ENCODE data around the gene WAPL.
A peak's percentile ranks its signal among the peaks of the same experiment; 100 is the strongest.
"Not testable (repeated sequence)": the region's sequence is repeated elsewhere in the genome, so short reads cannot be mapped to it uniquely, and the experiment has no call there.

The WAPL gene, protein sequence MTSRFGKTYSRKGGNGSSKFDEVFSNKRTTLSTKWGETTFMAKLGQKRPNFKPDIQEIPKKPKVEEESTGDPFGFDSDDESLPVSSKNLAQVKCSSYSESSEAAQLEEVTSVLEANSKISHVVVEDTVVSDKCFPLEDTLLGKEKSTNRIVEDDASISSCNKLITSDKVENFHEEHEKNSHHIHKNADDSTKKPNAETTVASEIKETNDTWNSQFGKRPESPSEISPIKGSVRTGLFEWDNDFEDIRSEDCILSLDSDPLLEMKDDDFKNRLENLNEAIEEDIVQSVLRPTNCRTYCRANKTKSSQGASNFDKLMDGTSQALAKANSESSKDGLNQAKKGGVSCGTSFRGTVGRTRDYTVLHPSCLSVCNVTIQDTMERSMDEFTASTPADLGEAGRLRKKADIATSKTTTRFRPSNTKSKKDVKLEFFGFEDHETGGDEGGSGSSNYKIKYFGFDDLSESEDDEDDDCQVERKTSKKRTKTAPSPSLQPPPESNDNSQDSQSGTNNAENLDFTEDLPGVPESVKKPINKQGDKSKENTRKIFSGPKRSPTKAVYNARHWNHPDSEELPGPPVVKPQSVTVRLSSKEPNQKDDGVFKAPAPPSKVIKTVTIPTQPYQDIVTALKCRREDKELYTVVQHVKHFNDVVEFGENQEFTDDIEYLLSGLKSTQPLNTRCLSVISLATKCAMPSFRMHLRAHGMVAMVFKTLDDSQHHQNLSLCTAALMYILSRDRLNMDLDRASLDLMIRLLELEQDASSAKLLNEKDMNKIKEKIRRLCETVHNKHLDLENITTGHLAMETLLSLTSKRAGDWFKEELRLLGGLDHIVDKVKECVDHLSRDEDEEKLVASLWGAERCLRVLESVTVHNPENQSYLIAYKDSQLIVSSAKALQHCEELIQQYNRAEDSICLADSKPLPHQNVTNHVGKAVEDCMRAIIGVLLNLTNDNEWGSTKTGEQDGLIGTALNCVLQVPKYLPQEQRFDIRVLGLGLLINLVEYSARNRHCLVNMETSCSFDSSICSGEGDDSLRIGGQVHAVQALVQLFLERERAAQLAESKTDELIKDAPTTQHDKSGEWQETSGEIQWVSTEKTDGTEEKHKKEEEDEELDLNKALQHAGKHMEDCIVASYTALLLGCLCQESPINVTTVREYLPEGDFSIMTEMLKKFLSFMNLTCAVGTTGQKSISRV (N-terminal part only)

DNA sequence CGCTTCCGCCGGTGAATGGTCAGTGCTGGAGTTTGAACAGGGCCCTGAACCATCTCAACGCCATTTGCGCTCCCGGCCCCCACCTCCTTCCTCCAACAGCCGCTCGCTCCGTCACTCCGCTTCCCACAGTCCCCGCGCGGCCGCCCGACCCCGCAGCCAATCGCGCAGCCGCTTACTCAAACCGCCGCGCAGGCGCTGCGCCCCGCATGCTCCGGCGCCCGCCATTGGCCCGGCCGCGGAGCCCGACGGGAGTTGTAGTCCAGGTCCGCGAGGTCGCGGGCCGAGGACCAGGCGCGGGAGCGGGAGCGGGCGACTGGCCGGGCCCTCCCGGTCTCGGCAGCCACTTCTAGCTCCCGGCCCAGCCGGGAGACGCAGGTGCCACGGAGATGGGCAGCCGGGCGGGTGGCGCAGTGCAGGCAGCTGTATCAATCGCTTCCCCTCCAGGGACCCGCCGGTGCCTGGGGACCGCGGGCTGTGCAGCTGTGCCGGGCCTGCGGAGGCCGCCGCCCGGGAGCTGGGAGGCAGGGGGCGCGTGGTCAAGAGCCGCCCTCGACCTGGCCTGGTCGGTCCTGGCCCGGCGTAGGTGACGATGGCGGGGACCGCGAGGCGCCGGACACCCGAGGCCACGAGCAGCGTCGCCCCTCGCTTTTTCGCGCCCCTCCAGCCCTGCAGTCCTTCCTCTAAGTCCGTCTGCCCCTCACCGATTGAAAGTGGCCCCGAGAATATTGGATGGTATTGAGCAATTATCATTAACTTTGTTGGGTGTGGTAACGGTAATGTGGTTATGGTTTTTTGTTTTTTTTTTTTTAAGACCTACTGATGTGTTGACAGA lies at the start of gene WAPL:
Gene WAPL (minus strand): TSS at position 115 of the 832 bp plus-strand sequence. CDS start 3,723 bp downstream, outside the sequence.
- DNase-seq = peak; percentile 96

DNA sequence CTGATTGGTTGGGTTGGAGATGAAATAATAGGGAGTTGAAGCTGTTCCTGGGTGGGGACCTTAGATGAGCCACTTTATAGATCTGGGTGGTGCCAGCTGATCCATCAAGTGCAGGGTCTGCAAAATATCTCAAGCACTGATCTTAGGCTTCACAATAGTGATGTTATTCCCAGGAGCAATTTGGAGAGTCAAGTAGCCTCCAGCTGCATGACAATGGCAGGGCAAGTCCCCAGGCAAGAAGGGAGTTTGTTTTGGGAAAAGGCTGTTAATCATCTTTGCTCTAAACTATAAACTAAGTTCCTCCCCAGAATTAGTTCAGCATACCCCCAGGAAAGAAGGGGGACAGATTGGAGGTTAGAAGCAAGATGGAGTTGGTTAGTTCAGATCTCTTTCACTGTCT lies 47.7 kb upstream of the WAPL start:
- no peak for DNase-seq

DNA sequence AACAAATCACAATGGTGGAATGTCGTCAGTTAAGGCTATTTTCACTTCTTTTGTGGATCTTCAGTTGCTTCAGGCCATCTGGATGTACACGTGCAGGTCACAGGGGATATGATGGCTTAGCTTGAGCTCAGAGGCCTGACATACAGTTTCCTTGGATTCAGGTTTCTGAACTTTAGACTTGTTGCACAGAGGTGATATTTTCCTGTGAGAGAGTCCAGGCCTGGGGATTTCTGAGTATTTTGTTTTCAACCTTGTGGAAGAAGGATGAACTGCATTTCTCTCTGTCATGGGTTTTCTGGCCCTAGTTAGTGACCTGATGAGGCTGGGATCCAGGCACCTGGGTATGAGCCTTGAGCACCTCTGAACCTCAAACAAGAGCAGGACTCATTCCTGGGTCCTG lies 44.9 kb upstream of the WAPL start:
- not testable (repeated sequence) for DNase-seq

DNA sequence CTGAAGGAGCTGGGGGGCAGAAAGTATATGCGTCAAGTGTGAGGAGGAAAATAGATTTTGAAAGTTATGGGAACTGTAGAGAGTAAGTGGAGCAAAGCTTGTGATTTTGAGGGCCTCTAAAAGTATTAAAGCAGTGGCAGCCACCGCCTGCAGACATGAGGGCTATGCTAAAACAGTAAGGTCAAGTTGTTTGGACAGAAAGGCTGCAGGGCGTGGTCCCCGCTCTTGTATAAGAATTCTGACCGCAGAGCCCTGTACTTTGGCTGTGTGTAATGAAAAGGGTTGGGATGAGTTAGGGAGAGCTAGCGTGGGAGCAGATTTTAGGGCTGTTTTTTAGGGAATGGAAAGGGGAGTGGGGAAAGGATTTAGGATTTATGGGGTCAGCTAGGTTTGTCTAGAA lies 41.7 kb upstream of the WAPL start:
- DNase-seq = not testable (repeated sequence)

DNA sequence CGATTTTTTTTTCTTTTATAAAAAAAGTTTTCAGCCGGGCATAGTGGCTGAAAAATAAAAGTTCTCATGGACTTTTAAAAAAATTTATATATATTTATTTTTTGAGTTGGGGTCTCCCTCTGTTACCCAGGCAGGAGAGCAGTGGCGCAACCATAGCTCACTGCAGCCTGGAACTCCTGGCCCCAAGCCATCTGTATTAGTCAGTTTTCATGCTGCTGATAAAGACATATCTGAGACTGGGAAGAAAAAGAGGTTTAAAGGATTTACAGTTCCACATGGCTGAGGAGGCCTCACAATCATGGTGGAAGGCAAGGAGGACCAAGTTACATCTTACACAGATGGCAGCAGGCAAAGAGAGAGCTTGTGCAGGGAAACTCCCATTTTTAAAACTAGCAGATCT lies 37.1 kb upstream of the WAPL start:
- DNase-seq = not testable (repeated sequence)

DNA sequence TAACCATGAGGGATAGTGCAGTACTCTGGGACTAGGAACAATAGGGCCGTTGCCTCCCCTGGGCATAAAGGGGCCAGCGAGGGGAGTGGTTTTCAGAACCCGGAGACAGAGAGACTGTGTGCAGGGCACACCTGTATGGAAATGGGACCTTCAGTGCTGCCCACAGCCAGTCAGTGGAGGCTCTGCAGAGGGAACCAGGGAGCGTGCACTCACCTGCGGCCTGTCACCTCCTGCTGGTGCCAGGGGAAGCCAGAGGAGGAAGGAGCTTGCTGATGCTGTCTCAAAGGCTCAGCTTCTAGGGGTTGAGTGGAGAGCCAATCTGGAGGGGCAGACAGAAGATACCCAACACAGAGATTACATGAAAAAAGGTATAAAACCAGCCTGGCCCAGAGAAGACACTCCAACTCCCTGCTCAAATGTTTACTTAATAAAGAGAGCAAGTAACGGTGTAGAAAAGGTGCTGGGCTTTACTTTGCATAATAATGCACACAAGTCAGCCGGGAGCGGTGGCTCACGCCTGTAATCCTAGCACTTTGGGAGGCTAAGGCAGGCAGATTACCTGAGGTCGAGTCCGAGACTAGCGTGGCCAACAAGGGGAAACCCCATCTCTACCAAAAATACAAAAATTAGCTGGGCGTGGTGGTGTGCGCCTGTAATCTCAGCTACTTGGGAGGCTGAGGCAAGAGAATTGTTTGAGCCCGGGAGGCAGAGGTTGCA lies 35.5 kb upstream of the WAPL start:
- no peak for DNase-seq

DNA sequence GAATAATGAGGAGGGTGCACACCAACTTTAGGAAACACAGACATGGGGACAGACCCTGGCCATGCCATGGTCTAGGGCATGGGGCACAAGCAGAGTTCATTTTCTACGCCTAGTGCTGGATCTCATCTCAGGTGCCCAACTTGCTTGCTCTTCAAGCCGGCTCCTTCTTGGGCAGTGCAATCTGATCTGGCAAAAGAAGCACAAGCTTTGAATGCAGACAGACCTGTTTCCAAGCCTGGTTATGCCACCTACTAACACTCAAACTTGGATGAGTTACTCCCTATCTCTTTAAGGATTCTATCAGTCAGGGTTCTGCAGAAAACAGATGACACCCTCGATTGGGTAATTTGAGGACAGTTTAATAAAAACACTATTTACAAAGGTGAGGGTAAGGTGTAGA lies 34.9 kb upstream of the WAPL start:
- DNase-seq = no peak

DNA sequence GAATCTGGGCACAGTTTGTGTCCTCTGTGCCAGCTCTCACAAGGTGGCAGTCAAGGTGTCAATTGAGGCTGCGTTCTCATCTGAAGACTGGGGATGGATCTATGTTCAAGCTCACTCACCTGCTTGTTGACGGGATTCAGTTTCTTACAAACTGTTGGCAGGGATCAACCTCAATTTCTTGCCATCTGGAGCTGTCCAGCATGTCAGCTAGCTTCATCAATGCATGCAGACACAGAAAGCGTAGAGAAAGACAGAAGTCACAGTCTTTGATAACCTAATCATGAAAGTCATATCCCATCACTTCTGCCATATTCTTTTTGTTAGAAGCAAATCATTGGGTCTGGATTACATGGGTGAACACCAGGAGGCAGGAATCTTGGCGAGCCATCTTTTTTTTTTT lies 32.0 kb upstream of the WAPL start:
- DNase-seq = no peak

DNA sequence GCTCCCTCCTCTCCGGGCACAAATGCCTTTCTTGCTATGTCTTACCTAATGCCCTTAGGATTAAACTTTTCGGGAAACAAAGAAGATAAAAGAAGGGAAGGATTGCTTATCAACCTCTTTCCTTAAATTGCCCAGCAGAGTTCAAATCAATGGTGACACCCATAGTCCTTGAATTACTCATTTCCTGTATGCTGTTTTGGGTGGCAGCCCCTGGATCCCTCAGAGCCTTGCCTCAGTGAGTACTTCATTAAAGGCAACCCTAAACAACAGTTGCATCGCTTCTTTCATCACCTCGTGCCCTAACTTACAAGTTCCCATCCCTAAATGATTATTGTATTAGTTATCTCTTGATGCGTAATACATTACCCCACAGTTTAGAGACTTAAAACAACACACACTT lies 31.6 kb upstream of the WAPL start:
- no peak for DNase-seq

DNA sequence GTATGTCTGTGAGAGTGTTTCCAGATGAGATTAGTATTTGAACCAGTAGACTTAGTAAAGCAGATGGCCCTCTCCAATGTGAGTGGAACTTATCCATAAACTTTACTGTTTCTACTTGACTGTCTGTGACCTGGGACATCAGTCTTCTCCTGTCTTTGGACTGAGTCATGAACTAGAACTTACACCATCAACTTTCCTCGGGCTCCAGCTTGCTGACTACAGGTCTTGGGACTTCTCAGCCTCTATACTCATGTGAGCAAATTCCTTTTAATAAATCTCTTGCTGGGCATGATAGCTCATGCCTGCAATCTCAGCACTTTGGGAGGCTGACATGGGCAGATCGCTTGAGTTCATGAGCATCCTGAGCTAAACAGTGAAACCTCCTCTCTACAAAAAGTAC lies 25.7 kb upstream of the WAPL start:
- DNase-seq = no peak

DNA sequence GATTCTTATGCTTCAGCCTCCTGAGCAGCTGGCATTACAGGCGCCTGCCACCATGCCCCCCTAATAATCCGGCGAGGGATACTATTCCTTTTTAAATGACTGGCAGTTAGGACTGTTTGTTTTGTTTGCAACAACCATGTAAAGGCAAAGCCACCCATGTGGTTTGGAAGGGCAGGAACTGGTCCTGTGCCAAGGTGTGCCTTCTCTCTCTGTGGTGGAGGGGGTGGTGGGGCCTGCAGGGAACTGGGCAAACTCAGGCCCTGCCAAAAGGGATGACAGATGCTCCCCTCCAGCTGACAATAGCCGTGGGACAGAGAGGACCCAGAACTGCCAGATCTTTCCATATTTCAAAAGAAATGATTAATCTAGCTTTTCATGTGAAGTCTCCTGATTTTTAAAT lies 23.5 kb upstream of the WAPL start:
- DNase-seq = no peak

DNA sequence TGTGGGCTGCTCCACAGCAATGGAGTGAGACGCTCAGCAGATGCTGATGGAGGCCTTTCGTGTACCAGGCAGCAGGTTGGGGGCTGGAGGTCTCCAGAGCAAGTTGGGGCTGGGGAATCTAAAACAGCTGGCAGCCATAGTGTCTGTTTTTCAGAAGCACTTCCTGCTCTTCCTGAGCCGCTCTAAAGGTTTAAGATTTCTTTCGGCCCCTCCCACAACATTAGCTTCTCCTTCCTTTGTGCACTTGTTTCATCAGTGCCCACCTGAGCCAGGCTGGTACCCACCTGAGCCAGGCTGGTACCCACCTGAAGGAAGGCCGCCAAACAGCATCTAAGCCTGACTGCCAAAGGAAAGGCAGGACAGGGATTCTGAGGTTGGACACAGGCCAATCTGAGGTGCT lies 18.4 kb upstream of the WAPL start:
- no peak for DNase-seq

DNA sequence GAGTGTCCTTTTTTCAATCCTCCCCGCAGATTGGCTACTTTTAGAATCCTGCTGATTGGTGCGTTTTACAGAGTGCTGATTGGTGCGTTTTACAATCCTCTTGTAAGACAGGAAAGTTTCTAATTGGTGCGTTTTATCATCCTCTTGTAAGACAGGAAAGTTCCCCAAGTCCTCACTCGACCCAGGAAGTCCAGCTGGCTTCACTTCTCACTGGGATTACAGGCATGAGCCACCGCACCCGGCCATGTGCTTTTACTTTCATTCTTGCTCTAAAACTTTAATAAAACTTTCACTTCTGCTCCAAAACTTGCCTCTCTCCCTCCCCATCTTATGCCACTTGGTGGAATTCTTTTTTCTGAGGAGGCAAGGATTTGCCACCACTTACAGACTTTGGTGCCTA lies 17.0 kb upstream of the WAPL start:
- DNase-seq = no peak

DNA sequence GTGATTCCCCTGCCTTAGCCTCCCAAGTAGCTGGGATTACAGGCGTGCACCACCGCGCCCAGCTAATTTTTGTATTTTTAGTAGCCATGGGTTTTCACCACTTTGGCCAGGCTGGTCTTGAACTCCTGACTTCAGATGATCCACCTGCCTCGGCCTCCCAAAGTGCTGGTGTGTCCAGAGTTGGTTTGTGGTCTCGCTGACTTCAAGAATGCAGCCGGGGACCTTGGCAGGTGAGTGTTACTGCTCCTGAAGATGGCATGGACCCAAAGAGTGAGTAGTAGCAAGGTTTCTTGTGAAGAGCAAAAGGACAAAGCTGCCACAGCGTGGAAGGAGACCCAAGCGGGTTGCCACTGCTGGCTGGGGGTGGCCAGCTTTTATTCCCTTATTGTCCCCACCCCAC lies 16.4 kb upstream of the WAPL start:
- not testable (repeated sequence) for DNase-seq

DNA sequence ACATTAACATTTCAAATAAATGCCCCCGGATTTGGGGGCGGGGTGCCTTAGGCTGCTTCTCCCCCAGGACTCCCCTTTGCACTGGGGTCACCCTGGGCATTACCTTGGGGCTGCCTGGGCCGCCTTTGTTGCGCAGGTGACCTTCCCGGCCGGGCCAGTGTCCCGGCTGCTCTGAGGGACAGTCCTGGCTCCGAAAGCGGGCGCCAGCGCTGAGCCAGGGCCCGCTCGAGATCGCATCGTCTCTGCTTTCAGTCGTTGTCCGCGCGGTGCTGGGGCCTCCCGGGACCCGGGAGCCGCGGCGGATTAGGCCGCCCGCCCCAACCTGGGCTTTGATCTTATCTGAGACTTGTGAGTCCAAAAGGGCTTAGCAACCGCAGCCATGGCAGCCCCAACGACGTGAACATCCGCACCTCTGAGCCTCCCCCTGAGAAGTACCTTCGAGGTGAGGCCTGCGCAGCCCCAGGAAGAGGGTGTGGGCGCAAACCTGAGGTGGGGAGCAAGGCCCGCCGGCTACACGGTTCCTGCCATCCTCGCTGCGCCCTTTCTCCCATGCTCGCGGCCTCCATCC lies 14.8 kb upstream of the WAPL start:
- peak; percentile 59 for DNase-seq

DNA sequence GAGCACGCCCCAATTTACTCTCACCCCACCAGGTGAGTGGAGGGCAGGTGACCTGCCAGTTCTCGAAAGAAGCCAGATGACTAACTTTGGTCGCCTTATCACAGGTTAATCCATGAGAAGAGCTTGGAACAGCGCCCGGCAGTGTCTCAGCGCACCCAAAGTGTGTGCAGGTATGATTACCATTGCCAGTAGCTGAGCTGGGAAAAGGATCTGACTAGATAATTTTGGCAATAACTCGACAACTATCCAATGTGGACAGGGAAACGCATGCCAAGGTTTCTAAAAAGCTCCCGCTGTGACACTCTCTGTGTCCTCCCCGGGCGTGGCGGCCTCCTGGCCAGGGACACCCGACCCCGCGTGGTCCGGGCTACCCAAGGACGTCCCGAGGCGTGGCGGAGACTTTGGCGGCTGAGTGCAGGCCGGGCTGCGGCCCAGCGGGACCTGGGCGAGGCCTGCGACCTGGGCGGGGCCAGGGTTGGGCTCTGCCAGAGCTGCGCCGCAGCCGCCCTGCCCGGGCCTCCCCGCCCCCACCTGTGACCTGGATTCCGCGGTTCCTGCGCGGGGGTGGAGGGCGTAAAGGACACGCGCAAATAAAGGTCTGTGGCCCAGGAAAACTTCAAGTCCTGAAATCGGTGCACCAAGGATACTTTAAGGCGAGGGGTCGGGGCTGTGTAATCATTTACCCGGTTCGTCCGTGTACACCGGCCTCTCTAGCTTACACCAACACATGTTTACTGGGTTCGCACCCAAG lies 13.7 kb upstream of the WAPL start:
- peak; percentile 36 for DNase-seq

DNA sequence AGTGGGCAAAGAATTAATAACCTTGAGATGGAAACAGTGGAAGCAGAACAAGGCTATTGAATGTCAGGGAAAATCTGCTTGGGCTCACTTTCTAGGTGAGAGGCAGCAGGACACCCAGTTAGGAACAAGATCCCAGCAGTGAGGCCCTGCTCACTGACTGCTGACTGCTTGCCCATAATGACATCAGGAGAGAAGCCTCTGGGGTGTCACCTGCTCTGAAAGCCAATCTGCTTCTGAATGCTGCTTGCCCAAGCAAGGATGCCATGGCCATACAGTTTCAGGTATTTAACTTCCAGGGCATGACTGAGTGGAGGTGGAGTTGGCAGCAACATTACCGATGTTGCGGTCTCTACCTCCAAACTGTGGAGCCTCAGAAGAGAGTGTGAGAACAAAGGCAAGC lies 11.7 kb upstream of the WAPL start:
- DNase-seq = no peak

DNA sequence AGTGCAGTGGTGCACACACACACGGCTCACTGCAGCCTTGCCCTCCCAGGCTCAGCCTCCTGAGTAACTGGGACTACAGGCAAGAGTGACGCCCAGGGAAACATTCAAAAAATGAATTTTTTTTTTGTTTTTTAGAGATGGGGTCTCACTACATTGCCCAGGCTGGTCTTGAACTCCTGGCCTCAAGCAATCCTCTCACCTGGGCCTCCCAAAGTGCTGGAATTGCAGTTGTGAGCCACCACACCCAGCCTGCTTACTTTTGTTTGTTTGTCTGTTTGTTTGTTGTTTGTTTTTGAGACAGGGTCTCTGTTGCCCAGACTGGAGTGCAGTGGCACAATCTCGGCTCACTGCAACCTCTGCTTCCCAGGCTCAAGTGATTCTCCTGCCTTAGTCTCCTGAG lies 7.1 kb upstream of the WAPL start:
- not testable (repeated sequence) for DNase-seq

DNA sequence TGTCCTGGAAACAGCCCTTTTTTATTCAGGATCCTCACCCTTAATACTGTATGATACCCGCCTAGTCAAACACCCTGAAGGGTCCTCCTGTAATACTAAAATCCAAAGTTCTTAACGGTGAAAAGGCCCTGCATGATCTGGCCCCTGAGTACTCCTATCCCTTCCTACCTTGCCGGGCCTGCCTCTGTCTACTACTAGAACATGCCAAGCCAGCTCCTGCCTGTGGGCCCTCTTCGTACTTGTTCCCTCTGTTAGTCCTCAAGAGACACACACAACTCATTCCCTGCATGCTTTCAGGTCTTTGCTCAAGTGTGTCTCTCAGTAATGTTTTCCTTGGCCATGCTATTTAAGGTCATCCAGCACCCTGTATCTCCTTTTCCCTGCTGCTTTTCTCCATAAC lies 5.0 kb upstream of the WAPL start:
- no peak for DNase-seq

DNA sequence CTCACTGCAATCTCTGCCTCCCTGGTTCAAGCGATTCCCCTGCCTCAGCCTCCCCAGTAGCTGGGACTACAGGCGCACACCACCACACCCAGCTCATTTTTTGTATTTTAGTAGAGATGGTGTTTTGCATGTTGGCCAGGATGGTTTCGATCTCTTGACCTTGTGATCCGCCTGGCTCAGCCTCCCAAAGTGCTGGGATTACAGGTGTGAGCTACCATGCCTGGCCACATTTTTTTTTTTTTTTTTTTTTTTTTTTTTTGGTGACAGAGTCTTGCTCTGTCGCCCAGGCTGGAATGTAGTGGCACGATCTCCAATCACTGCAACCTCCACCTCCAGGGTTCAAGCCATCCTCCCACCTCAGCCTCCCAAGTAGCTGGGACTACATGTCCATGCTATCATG lies 4.1 kb upstream of the WAPL start:
- not testable (repeated sequence) for DNase-seq
